ENCODE results near the gene DNMT3B. TPM values are rescaled to one million over a fixed set of nuclear protein-coding genes. Genes with fewer than 3 reads are reported as not detected.

DNMT3B gene
- total RNA-seq, 2 donors from 2014 or later: 6.3 to 6.5 TPM

DNA sequence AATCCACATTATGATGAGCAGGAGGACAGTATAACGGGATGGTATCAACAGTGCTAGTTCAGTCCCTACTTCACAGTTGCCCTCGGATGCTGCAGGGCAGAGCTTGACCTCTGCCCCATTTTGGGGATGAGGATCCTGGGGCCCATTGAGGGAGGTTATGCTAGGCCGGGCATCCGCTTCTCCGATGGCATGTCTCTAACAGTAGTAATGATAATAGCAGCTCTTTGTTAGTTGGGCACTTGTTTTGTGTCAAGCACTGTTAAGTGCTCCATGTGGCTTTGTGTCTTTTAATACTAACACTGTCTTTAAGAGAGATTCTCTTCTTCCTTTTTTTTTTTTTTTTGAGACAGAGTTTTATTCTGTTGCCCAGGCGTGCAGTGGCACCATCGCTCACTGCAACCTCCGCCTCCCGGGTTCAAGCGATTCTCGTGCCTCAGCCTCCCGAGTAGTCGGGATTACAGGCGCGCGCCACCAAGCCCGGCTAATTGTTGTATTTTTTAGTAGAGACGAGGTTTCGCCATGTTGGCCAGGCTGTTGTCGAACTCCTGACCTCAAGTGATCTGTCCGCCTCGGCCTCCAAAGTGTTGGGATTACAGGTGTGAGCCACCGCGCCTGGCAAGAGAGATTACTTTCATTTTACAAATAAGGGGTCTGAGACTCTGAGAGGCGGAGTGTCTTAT is 58.7 kb downstream of the DNMT3B start:
- DNase-seq (peak in 1 of 4 donors; percentile 16), ATAC-seq (no peak)
- H3K9me3 ChIP-seq: no peaks in the 10 kb centered on the region
- WGBS, 2 donors: 78 to 83% methylated on average over 21 to 25 of the region's 25 CpGs
- intact Hi-C loops (cut with DNase I): no loop called here
- H3K4me3 ChIP-seq: peak overlapping the region; percentile 26 to 61
- H3K36me3 ChIP-seq (replicated peaks in 1 of 2; ENCODE audit: insufficient read depth in 1 of 2, low read depth in 2 of 2): no peaks in the 10 kb centered on the region
- TF ChIP-seq, protein P1, sequence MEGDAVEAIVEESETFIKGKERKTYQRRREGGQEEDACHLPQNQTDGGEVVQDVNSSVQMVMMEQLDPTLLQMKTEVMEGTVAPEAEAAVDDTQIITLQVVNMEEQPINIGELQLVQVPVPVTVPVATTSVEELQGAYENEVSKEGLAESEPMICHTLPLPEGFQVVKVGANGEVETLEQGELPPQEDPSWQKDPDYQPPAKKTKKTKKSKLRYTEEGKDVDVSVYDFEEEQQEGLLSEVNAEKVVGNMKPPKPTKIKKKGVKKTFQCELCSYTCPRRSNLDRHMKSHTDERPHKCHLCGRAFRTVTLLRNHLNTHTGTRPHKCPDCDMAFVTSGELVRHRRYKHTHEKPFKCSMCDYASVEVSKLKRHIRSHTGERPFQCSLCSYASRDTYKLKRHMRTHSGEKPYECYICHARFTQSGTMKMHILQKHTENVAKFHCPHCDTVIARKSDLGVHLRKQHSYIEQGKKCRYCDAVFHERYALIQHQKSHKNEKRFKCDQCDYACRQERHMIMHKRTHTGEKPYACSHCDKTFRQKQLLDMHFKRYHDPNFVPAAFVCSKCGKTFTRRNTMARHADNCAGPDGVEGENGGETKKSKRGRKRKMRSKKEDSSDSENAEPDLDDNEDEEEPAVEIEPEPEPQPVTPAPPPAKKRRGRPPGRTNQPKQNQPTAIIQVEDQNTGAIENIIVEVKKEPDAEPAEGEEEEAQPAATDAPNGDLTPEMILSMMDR (IDR thresholded peaks at IDR 0.05): no peak
- TF ChIP-seq POLR2A (IDR thresholded peaks at IDR 0.05): no peak
- H3K4me1 ChIP-seq: peaks cover 27% of the 10 kb centered on the region
- H3K27ac ChIP-seq: peak overlapping the region in 3 of 4 donors; percentile 95 to 96 (median 95)
- no peaks in the 10 kb centered on the region for H3K27me3 ChIP-seq

DNA sequence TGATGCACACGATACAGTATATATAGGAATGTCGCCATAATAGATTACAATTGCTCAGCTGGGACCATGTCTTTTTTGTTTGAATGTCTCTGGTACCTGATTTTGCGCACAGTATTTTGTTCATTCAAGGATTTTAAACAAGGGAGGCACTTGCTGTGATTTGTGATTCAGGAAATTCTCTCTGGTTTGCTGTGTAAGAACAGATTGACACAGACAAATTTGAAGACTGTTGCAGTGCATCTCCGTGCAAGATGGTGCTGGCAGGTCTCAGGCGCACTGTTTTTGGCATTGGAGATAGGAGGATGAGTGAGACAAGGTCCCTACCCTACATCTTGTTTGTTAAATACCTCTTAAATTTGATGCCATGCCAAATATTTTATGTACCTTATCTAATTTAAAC is 60.0 kb downstream of the DNMT3B start:
- no peak overlapping the region for H3K27ac ChIP-seq
- DNase-seq: no peak
- intact Hi-C loops (cut with DNase I): no loop called here
- no peak overlapping the region for H3K4me3 ChIP-seq
- peaks cover 27% of the 10 kb centered on the region for H3K4me1 ChIP-seq
- no peaks in the 10 kb centered on the region for H3K36me3 ChIP-seq (replicated peaks in 1 of 2; ENCODE audit: insufficient read depth in 1 of 2, low read depth in 2 of 2)
- H3K27me3 ChIP-seq: no peaks in the 10 kb centered on the region
- TF ChIP-seq, protein P1 (IDR thresholded peaks at IDR 0.05): no peak
- TF ChIP-seq POLR2A (IDR thresholded peaks at IDR 0.05): no peak
- H3K9me3 ChIP-seq: no peaks in the 10 kb centered on the region
- 69 to 74% methylated on average over 5 of the region's 5 CpGs for WGBS, 2 donors
- no peak for ATAC-seq

DNA sequence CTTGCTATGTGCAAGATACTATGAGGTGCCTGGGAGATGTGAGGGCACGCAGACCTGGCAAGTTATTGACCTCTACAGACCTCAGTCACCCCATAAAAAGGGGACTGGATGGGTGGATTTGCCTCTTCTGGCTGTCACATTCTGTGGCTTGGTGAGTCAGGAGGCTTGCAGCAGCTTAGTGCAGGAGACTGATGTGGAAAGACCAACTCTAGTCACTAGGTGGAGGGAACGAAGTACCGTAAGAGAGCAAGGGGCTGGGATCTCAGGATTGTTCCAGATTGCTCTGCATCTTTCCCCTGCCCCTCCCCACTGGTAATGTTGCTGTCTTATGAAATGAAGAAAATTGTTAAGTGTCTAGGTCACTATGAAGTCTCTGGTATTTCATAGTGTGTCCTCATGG is 60.9 kb downstream of the DNMT3B start:
- ATAC-seq: no peak
- Histone ChIP-seq H3K4me1 (peaks cover 33% of the 10 kb centered on the region), H3K27me3 (no peaks in the 10 kb centered on the region), H3K27ac (peak overlapping the region in 1 of 4 donors; percentile 13), H3K9me3 (no peaks in the 10 kb centered on the region), H3K36me3 (replicated peaks in 1 of 2; ENCODE audit: insufficient read depth in 1 of 2, low read depth in 2 of 2) (no peaks in the 10 kb centered on the region), H3K4me3 (no peak overlapping the region)
- no peak for DNase-seq
- TF ChIP-seq, protein P1 (IDR thresholded peaks at IDR 0.05): no peak
- no peak for TF ChIP-seq POLR2A (IDR thresholded peaks at IDR 0.05)
- intact Hi-C loops (cut with DNase I): no loop called here
- WGBS, 2 donors: 81 to 86% methylated on average over 3 of the region's 3 CpGs

DNA sequence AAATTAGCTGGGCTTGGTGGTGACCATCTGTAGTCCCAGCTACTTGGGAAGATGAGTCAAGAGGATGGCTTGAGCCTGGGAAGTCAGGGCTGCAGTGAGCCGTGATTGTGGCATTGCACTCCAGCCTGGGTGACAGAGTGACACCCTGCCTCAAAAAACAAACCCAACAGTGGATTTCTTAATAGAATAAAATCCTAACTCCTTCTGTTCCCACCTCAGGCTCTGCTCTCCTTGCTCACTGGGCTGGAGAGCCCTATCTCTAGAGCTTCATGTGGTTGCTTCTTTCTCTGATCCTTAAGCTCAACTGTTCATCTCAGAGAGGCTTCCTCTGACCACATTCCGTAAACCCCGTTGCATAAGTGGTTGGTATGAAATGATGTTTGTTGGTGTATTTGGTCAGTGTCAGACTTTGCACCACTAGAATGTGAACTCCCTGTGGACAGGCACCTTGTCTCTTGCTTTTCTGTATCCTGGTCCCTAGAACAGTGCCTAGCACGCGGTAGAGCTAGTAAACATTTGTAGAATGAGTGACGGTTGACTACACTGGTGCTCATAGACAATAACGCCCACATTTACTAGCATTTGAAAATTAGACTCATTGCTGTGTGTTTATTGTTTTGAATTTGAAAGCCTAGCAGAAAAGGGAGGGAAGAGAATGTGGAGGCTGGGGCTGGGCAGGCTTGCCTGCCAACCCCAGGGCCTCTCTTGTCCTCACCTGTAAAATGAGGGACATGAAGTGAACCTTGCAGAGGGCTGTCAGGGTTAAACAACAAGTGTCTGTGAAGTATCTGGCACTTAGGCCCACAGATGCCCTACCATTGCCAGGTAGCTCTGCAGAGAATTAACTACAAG is 61.8 kb downstream of the DNMT3B start:
- Histone ChIP-seq H3K27me3 (no peaks in the 10 kb centered on the region), H3K4me3 (no peak overlapping the region), H3K9me3 (no peaks in the 10 kb centered on the region), H3K27ac (no peak overlapping the region), H3K4me1 (peaks cover 38% of the 10 kb centered on the region), H3K36me3 (replicated peaks in 1 of 2; ENCODE audit: insufficient read depth in 1 of 2, low read depth in 2 of 2) (no peaks in the 10 kb centered on the region)
- no peak for TF ChIP-seq POLR2A (IDR thresholded peaks at IDR 0.05)
- TF ChIP-seq, protein P1 (IDR thresholded peaks at IDR 0.05): no peak
- no peak for DNase-seq
- no peak for ATAC-seq
- intact Hi-C loops (cut with DNase I): no loop called here
- WGBS, 2 donors: 74 to 80% methylated on average over 7 of the region's 7 CpGs

All from body of pancreas (tissue), 4 donors.